ENCODE measurements around the gene GASK1A.

GRCh38 chr3:43089081-43089480, 110.0 kb downstream of the GASK1A start:
- TF ChIP-seq CTCF (conservative IDR thresholded peaks at IDR 0.05; ENCODE audit: low read depth, low read length) = no peak
- no peak for TF ChIP-seq EZH2 (IDR thresholded peaks at IDR 0.05; ENCODE audit: borderline replicate concordance, low read depth, low read length, poor library complexity, severe bottlenecking)

All from A673 (cell line).